ENCODE results near the gene SRGAP1. TPM values are rescaled to one million over a fixed set of nuclear protein-coding genes. Genes with fewer than 3 reads are reported as not detected.
"Not testable (repeated sequence)": the region's sequence is repeated elsewhere in the genome, so short reads cannot be mapped to it uniquely, and the experiment has no call there.

Gene SRGAP1
- total and polyA plus RNA-seq, 2 of the 13 experiments (the other 11 are each of a cell fraction or from before 2014, with no cell fraction given), result 1.6 to 3.4 TPM

GRCh38 chr12:64120568-64120967 is 276.1 kb downstream of the SRGAP1 start (continued):
- TF ChIP-seq ZZZ3 (CRISPR knock-in tag; IDR thresholded peaks at IDR 0.05; ENCODE audit: borderline replicate concordance), result no peak
- TF ChIP-seq RXRB (CRISPR knock-in tag; IDR thresholded peaks at IDR 0.05; ENCODE audit: borderline replicate concordance), result no peak
- TF ChIP-seq ZNF317 (CRISPR knock-in tag; IDR thresholded peaks at IDR 0.05), result no peak

DNA sequence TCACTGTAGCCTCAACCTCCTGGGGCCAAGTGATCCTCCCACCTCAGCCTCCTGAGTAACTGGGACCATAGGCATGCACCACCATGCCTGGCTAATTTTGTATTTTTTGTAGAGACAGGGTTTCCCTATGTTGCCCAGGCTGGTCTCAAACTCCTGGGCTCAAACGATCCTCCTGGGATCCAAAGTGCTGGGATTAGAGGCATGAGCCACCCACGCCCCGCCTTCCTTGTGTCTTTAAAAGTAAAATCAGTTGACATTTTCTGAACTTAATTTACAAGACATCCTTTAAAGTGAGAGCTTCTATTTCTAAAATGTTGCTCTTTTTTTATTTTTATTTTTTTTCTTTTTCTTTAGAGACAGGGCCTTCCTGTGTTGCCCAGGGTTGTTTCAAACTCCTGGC is 276.6 kb downstream of the SRGAP1 start:
- H3K4me2 ChIP-seq (ENCODE audit: low read depth, low read length); H3K79me2 ChIP-seq (ENCODE audit: insufficient read depth, low read length); BruUV-seq (replicated peaks); H3K36me3 ChIP-seq (replicated peaks in 1 of 2; ENCODE audit: control insufficient read depth in 1 of 2, insufficient read depth in 2 of 2, low read length in 2 of 2); H3K4me3 ChIP-seq (replicated peaks in 1 of 3; ENCODE audit: insufficient read depth in 1 of 3, low read depth in 2 of 3, low read length in 3 of 3); H3K27ac ChIP-seq (ENCODE audit: extremely low read length, insufficient read depth, low read length); H3K9ac ChIP-seq (ENCODE audit: insufficient read depth, low read depth, low read length); DNase-seq (ENCODE audit: low spot score); FAIRE-seq; H3K9me3 ChIP-seq (ENCODE audit: low read length); H4K20me1 ChIP-seq (ENCODE audit: insufficient read depth, low read length); in situ Hi-C loops (cut with HindIII; ENCODE audit: extremely low pct_ligation_motif_present, low pct_unique_long_range_greater_than_20kb); ATAC-seq; H3K27me3 ChIP-seq (ENCODE audit: control insufficient read depth in 1 of 2, insufficient read depth in 2 of 2, low read length in 2 of 2); intact Hi-C loops (cut with micrococcal nuclease; ENCODE audit: unreplicated experiment); H2AFZ ChIP-seq (ENCODE audit: low read length); CTCF ChIA-PET (ENCODE audit: low intra/inter-chr PET ratio, low total read pairs); POLR2A ChIA-PET: not testable (repeated sequence)
- 89% methylated on average over 3 of the region's 3 CpGs for WGBS (ENCODE audit: low lambda C conversion rate)
- peaks cover 14% of the 10 kb centered on the region for H3K4me1 ChIP-seq (ENCODE audit: insufficient read depth, low read length)

GRCh38 chr12:64122154-64122553 is 277.7 kb downstream of the SRGAP1 start:
- Histone ChIP-seq H3K4me2 (ENCODE audit: low read depth, low read length) (no peak overlapping the region), H3K27me3 (ENCODE audit: control insufficient read depth in 1 of 2, insufficient read depth in 2 of 2, low read length in 2 of 2) (no peaks in the 10 kb centered on the region), H3K4me1 (ENCODE audit: insufficient read depth, low read length) (peaks cover 8% of the 10 kb centered on the region), H4K20me1 (ENCODE audit: insufficient read depth, low read length) (no peaks in the 10 kb centered on the region), H3K27ac (ENCODE audit: extremely low read length, insufficient read depth, low read length) (no peak overlapping the region), H3K36me3 (replicated peaks in 1 of 2; ENCODE audit: control insufficient read depth in 1 of 2, insufficient read depth in 2 of 2, low read length in 2 of 2) (no peaks in the 10 kb centered on the region; a peak in 1 of 5 replicates), H3K4me3 (replicated peaks in 1 of 3; ENCODE audit: insufficient read depth in 1 of 3, low read depth in 2 of 3, low read length in 3 of 3) (no peak overlapping the region), H3K9ac (ENCODE audit: insufficient read depth, low read depth, low read length) (no peak overlapping the region), H2AFZ (ENCODE audit: low read length) (no peak overlapping the region), H3K79me2 (ENCODE audit: insufficient read depth, low read length) (no peaks in the 10 kb centered on the region), H3K9me3 (ENCODE audit: low read length) (no peaks in the 10 kb centered on the region)
- ChIA-PET POLR2A (no interaction called here), CTCF (ENCODE audit: low intra/inter-chr PET ratio, low total read pairs) (no interaction called here)
- BruUV-seq (replicated peaks), result no TSS peak
- peak; percentile 75 for ATAC-seq
- TF ChIP-seq PBX2 (CRISPR knock-in tag; IDR thresholded peaks at IDR 0.05) (peak; percentile 41; the same call in 1 of the 2 replicates), PAXIP1 (CRISPR knock-in tag; conservative IDR thresholded peaks at IDR 0.05) (0 out of 2 replicates have a peak, but pooled peaks have one; percentile 15), KAT2B (IDR thresholded peaks at IDR 0.05; ENCODE audit: borderline replicate concordance, low read depth, low read length) (peak; percentile 44; the same call in 1 of the 2 replicates), CBX1 (IDR thresholded peaks at IDR 0.05; ENCODE audit: low read depth) (no peak)
- DNase-seq (ENCODE audit: low spot score), result no peak
- intact Hi-C loops (cut with micrococcal nuclease; ENCODE audit: unreplicated experiment) (no loop called here), in situ Hi-C loops (cut with HindIII; ENCODE audit: extremely low pct_ligation_motif_present, low pct_unique_long_range_greater_than_20kb) (no loop called here)
- no peak for FAIRE-seq
